GM04503 (cell line): ENCODE data around the gene USP17L29.
"Not testable (repeated sequence)": the region's sequence is repeated elsewhere in the genome, so short reads cannot be mapped to it uniquely, and the experiment has no call there.

Experiments
- DNase-seq: peaks from one replicate; pipeline ENCODE4 v3.0.0-alpha.2; 2012; ENCODE audit warnings: low read depth

The USP17L29 gene

GRCh38 chr4:9353338-9353737, at the start of gene USP17L29:
USP17L29 (plus strand) TSS chr4:9353638; CDS start chr4:9353638, 0 bp downstream.
- not testable (repeated sequence) for DNase-seq

GRCh38 chr4:9324191-9324590, 29.2 kb upstream of the USP17L29 start:
- DNase-seq = not testable (repeated sequence)

- DNase-seq = not testable (repeated sequence)
Measured at GRCh38 chr4:9324865-9325264, 28.6 kb upstream of the USP17L29 start, which contains the start of gene USP17L24. USP17L24 (plus strand) TSS chr4:9325165; CDS start chr4:9325165, 0 bp downstream.

GRCh38 chr4:9329611-9330010, 23.8 kb upstream of the USP17L29 start, which contains the start of gene USP17L25:
USP17L25 (plus strand) TSS chr4:9329911; CDS start chr4:9329911, 0 bp downstream.
- DNase-seq = not testable (repeated sequence)

- not testable (repeated sequence) for DNase-seq
Measured at GRCh38 chr4:9334358-9334757, 19.1 kb upstream of the USP17L29 start, which contains the start of gene USP17L26. USP17L26 (plus strand) TSS chr4:9334658; CDS start chr4:9334658, 0 bp downstream.

GRCh38 chr4:9339103-9339502, 14.3 kb upstream of the USP17L29 start, which contains the start of gene USP17L5:
USP17L5 (plus strand) TSS chr4:9339403; CDS start chr4:9339403, 0 bp downstream.
- not testable (repeated sequence) for DNase-seq

- not testable (repeated sequence) for DNase-seq
Measured at GRCh38 chr4:9343848-9344247, 9.6 kb upstream of the USP17L29 start, which contains the start of gene USP17L27. USP17L27 (plus strand) TSS chr4:9344148; CDS start chr4:9344148, 0 bp downstream.

GRCh38 chr4:9348593-9348992, 4.8 kb upstream of the USP17L29 start, which contains the start of gene USP17L28:
USP17L28 (plus strand) TSS chr4:9348893; CDS start chr4:9348893, 0 bp downstream.
- DNase-seq = not testable (repeated sequence)

GRCh38 chr4:9350866-9351265, 2.6 kb upstream of the USP17L29 start:
- DNase-seq = not testable (repeated sequence)

GRCh38 chr4:9362829-9363228, 9.4 kb downstream of the USP17L29 start, which contains the start of gene USP17L30:
USP17L30 (plus strand) TSS chr4:9363129; CDS start chr4:9363129, 0 bp downstream.
- not testable (repeated sequence) for DNase-seq

GRCh38 chr4:9379881-9380280, 26.4 kb downstream of the USP17L29 start:
- not testable (repeated sequence) for DNase-seq

GRCh38 chr4:9381012-9381534, 27.6 kb downstream of the USP17L29 start:
- not testable (repeated sequence) for DNase-seq

GRCh38 chr4:9384126-9384525, 30.7 kb downstream of the USP17L29 start:
- DNase-seq = no peak

- DNase-seq = not testable (repeated sequence)
Measured at GRCh38 chr4:9389001-9389400, 35.6 kb downstream of the USP17L29 start.
